NCI-H2029 treated with DMSO at 0.1 percent for 48 hours (cell line): ENCODE results near the gene RNF41.

Experiments used
- DNase-seq: peaks from one replicate; lab custom pipeline; 2025; lab: John Stamatoyannopoulos, UW

Gene RNF41

GRCh38 chr12:56243731-56244181 lies 22.0 kb upstream of the RNF41 start:
- no peak for DNase-seq

GRCh38 chr12:56242986-56243385 lies 21.3 kb upstream of the RNF41 start:
- DNase-seq: no peak

- no peak for DNase-seq
Observed at GRCh38 chr12:56241424-56242303, 19.9 kb upstream of the RNF41 start.

GRCh38 chr12:56237552-56237951 lies 15.8 kb upstream of the RNF41 start:
- no peak for DNase-seq

DNA sequence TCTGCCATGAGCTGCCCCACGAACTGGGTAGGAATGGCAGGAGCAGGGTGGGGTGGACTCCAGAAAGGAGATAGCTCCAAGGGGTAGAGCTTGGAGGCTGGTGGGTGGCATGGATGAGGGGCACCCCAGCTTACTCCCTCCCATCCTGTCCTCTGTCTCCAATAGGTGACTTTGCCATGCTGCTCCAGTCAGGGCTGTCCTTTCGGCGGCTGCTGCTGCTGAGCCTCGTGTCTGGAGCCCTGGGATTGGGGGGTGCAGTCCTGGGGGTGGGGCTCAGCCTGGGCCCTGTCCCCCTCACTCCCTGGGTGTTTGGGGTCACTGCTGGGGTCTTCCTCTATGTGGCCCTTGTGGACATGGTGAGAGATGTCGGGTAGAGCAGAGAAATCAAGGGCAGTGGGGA lies 15.3 kb upstream of the RNF41 start:
- no peak for DNase-seq

DNA sequence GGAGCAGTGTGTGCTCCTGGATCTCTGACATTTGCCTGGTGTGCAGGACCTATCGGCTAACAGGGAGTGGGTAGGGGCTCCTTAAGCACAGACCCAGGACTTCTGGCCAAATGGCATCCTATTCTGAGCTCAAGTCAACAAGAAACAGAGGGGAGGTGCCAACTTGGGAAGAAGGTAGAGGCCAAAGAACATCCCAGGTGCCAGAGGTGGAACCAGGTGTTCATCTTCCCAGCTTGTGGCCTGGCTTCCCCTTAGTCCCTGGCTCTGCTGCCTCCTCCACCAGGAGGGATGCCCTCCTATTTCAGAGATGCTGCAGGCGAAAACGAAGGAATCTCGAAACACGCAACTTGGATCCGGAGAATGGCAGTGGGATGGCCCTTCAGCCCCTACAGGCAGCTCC lies 14.4 kb upstream of the RNF41 start:
- DNase-seq: no peak

DNA sequence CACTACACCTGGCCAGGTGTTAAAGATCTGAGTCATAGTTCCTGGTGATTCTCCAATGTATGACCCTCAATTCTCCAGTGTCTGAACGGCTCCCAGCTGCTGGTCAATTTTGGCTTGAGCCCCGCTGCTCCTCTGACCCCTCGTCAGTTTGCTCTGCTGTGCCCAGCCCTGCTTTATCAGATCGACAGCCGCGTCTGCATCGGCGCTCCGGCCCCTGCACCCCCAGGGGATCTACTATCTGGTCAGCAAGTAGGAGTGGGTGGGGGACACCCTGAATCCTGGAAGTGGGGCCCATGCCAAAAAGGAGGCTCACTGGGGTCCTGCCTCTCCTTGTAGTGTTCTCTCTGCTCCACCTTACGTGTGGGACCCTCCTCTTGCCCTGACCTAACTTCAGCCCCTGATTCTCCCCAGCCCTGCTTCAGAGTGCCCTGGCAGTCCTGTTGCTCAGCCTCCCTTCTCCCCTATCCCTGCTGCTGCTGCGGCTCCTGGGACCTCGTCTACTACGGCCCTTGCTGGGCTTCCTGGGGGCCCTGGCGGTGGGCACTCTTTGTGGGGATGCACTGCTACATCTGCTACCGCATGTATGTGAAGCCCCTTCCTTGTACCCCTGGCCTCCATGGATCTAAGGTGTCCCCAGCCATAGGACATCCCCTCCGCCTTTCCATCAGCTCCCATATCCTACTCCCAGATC lies 13.2 kb upstream of the RNF41 start:
- no peak for DNase-seq

- no peak for DNase-seq
Observed at GRCh38 chr12:56231184-56231582, 9.5 kb upstream of the RNF41 start.

DNA sequence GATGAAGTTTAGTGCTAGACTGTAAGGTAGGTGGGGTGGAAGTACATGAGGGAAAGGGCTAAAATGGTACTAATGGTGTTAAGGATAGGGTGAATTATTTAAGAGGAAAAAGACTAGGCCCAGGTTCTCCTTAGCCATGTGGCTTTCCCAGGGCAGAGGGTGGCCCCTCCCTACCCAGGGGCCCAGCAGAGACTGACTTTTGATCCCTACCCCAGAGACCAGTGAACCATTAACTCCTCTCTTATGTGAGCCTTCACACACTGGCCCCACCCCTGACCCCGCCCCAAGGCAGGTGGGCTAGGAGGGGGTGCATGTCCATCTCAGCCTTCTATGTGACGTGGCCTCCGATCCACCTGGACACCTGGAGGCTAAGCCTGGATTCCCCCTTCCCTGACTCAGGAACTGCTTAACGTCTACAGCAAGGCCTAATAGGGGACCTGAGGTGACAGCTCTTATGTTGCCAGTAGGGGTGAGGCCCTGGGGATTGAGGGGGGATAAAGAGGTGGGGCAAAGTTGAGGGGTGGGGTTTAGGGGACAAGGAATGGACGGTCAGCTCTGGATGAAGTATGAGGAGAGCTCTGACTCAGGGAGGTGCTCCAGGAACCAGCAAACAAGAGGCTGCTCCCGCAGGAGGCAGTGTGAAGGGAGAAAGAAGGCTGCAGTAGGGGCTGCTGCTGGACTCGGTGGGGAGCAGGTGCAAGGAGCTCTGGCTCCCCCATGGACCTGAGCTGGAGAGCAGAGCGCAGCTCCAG lies 8.9 kb upstream of the RNF41 start:
- no peak for DNase-seq

- no peak for DNase-seq
Observed at GRCh38 chr12:56229916-56230431, 8.3 kb upstream of the RNF41 start, which contains the start of gene SLC39A5. SLC39A5 (plus strand) TSS chr12:56230051; CDS start chr12:56231275, 1,224 bp downstream.

GRCh38 chr12:56229082-56229481 lies 7.4 kb upstream of the RNF41 start:
- DNase-seq: no peak

GRCh38 chr12:56224954-56225353 lies 3.2 kb upstream of the RNF41 start:
- no peak for DNase-seq

- peak; percentile 92 for DNase-seq
Observed at GRCh38 chr12:56224102-56224701, 2.5 kb upstream of the RNF41 start, which contains the start of gene NABP2. NABP2 (plus strand) TSS chr12:56224342; CDS start chr12:56224857, 515 bp downstream.

DNA sequence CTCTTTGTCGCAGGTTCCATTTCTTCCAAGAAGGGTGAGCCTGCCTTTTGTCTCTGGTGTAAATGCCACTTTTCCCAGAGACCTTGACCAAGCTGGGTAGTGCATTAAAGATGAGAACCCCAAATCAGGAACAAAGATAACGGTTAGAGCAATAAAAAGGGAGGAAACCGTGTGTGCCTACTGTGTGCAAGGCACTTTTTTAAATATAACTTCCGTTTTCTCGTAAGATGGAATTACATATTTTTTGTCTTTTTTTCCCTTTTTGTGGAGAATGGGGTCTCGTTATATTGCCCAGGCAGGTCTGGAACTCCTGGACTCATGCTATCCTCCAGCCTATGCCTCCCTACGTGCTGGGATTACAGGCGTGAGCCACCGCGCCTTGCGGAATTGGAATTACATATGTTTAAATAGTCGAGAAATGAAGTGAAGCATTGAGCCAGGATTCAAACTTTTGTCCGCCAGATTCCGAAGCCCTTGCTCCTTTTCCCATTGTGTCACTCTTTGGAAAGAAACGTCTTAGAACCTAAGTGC lies 1.9 kb upstream of the RNF41 start:
- DNase-seq: no peak

- no peak for DNase-seq
Observed at GRCh38 chr12:56222531-56222895, 791 bp upstream of the RNF41 start.

GRCh38 chr12:56221232-56221756 lies 428 bp downstream of the RNF41 start:
- no peak for DNase-seq

DNA sequence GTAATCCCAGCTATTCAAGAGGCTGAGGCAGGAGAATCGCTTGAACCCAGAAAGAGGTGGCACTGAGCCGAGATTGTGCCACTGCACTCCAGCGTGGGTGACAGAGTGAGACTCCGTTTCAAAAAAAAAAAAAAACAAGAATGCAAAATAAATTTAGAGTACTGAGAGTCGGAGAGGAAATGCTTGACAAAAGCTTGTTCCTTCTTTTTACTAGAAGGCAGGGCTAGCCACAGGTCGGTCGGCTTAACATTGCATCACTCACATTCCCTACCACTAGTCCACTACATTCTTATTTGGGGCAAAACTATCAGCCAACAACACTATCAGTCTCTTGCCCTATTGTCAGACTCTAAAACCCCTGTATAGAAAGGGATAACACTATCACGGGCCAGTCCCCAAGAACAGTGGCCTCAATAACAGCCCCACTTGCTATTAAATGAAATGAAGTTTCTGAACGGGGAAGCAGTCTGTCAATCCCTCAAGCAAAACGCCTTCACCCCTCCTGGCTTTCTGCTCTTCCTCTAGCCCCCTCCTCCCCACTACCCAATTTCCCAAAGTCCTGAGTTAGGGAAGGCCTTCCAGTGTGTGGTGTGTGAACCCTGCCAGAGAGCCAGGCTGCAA lies 1.0 kb downstream of the RNF41 start:
- DNase-seq: no peak

DNA sequence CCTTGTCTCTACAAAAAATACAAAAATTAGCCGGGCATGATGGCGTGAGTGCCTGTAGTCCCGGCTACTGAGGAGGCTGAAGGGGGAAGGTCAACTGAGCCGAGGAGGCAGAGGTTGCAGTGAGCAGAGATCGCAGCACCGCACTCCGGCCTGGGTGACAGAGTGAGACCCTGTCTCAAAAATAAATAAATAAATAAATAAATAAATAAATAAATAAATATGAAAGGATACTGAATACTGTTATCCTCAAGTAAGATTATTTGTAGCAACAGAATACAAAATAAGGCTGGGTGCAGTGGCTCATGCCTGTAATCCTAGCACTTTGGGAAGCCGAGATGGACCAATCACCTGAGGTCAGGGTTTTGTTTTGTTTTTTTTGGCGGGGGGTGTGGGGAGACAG lies 1.9 kb downstream of the RNF41 start:
- no peak for DNase-seq

GRCh38 chr12:56216461-56216860 lies 5.3 kb downstream of the RNF41 start:
- no peak for DNase-seq

GRCh38 chr12:56213878-56214277 lies 7.8 kb downstream of the RNF41 start:
- no peak for DNase-seq

DNA sequence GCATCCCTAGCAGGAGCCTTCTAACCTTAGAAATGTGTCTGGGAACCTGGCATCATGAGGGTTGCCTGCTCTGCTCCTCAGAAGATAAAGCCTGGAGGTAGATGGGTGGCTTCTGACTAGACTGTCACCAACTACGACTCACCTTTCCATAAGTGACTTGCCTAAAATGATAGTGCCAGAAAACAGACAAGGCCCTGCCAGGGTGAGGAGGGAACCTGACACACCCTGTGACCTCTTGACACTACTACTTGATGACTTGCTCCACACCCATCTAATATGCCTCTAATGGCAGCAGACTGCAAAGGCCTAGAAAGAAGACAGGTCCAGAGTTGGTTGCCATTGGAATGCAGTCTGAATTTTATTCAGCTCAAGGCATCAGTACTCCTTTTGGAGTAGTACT lies 9.4 kb downstream of the RNF41 start:
- no peak for DNase-seq
